ENCODE data around the gene LRRTM2.
"Not testable (repeated sequence)": the region's sequence is repeated elsewhere in the genome, so short reads cannot be mapped to it uniquely, and the experiment has no call there.

The LRRTM2 gene, protein sequence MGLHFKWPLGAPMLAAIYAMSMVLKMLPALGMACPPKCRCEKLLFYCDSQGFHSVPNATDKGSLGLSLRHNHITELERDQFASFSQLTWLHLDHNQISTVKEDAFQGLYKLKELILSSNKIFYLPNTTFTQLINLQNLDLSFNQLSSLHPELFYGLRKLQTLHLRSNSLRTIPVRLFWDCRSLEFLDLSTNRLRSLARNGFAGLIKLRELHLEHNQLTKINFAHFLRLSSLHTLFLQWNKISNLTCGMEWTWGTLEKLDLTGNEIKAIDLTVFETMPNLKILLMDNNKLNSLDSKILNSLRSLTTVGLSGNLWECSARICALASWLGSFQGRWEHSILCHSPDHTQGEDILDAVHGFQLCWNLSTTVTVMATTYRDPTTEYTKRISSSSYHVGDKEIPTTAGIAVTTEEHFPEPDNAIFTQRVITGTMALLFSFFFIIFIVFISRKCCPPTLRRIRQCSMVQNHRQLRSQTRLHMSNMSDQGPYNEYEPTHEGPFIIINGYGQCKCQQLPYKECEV

DNA sequence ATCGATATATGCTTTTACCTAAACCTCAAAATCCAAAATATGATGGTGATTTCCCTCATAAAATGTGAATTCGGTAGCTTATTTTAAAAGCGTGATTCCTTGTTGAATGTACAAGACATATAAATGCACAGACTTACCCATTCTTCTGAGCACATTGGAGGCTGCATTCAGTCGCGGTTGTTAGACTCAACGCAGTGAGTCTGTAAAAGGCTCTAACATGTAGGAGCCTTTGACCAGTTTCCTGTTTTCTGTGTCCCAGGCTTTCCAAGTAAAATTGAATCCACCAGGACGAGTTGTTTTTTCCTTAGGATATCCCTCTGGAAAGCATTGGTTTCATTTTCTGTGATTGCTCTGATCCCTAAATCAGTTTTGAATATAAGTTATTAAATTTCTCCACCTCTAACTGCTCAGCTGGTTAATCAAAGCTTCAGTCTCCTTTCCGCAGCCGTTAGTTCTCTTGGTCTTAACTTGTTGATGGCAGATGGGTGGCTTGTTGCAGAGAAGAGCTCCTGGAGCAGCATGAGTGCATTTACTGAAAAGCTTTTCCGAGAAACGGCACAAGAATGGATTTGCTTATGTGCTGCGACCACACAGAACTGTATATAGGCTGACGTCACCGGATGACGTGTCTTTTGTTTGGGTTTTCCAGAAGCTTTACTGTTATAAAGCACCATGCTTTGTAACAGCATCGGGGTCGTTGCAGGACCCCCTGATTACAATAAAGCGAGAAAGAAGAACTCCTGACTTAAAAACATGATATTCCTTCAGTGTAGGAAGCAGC, at the start of gene LRRTM2:
Gene LRRTM2, minus strand, starts transcription at position 565 of the 781 bp plus-strand sequence. Its CDS starts 424 bp downstream, at position 141.
- DNase-seq, result no peak

DNA sequence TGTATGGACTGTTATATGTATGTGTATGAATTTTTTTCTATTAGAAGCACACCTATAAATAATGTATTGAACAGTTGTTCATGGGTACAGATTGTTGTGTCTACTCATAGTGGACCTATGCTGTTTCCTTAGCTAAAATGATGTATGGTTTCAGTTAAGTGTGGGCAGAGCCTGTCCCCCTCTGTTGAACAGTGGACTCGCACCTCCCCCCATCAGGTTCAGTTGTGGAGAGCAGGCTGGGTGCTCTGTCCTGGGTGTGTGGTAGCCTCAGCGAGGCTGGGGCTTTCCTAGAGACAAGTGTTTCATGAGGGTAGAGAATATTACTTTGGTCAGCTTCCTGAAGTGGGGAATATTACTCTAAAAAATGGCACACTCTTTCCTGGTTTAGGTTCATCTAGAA, 47.4 kb upstream of the LRRTM2 start:
- no peak for DNase-seq

DNA sequence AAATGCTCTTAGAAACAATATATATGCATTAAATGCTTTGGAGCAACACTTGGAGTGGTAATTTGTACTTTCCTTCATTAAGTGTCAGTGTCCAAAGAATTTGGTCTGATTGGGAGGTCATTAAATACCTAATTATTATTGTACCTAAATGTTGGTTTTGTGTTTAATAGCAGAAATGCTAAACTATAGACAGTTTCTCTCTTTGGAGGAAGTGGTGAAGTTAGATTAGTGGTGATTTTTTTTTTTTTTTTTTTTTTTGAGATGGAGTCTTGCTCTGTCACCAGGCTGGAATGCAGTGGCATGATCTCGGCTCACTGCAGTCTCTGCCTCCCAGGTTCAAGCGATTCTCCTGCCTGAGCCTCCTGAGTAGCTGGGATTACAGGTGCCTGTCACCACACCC, 46.2 kb upstream of the LRRTM2 start:
- not testable (repeated sequence) for DNase-seq

DNA sequence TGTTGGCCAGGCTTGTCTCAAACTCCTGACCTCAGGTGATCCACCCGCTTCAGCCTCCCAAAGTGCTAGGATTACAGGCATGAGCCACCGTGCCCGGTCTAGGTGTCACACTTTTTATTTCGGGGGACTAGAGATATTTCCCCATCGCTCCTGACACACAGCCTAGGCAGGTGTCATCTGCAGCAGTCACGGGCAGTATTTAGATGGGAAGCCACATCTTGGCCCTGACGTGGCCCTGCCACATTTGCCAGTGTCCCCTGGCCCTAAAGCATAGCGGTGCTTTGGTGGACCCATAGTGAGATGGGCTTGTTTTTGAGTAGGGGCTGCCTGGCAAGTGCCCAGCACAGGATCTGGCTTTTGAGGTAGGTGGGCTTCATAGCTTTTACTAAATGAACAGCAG, 45.0 kb upstream of the LRRTM2 start:
- DNase-seq, result no peak

DNA sequence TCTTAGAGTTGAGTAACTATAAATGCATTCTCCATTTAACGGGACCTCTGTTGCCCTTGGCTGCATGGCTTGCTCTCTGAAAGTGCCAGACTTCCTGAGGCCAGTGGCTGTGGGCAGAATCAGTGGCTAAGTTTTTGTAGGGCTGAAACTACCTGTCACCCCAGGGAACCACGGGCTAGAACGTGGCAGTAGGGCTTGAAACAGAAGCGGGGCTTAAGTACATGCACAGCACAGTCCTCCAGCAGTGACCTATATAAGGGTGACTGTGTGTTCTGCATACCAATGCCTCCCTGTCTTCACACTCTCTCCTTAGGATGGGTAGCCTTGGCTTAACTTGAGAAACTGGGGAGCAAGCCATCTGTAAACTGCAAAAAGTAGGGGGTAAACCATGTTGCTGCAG, 43.6 kb upstream of the LRRTM2 start:
- DNase-seq, result no peak

DNA sequence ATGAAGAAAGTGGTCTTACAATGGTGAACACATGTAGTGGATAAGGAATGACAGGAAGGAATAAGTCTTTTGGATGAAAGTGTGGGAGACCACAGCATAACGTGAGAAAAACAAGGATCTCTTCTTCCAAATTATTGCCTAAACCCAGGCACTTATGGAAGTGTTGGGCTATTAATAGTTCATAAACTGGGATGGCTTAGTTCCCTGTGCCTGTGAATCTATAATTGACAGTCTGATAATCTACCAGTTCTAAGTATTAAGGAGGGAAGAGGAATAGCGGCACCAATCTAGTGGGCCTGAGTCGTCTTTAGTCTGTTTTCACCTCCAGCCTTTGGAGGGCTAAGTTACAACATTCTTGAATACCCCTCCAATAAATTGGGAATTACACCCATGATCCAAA, 39.2 kb upstream of the LRRTM2 start:
- DNase-seq, result no peak

DNA sequence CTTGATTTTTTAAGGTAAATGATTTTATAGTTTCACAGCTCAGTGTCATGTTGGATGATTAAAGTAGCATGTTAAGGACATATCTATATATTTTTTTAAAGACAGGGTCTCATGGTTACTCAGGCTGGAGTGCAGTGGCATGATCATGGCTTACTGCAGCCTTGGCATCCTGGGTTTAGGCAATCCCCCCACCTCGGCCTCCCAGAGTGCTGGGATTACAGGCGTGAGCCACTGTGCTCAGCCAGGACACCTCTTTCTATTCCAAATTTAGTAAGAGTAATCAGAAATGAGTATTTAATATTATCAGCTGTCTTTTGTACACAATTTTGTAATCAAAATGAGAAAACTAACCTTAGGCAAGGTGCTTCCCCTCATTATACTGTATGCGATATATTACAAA, 38.6 kb upstream of the LRRTM2 start:
- no peak for DNase-seq

DNA sequence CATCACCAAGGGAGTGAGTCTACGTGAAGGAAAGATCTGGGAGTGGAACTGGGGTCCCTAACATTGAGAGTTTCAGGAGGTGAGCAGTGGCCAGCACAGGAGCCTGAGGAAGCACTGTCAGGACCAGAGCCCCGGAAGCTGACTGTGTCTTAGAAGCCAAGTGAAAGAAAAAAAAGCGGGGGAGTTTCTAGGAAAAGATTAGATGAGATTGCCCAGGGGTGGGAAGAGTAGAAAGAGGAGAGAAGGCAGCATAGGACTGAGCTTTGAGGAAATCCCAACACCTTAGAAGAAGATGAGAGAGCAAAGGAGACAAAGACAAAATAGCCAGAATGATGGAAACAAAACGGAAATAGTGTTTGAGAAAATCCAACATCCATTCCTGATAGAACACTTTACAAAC, 37.0 kb upstream of the LRRTM2 start:
- no peak for DNase-seq

DNA sequence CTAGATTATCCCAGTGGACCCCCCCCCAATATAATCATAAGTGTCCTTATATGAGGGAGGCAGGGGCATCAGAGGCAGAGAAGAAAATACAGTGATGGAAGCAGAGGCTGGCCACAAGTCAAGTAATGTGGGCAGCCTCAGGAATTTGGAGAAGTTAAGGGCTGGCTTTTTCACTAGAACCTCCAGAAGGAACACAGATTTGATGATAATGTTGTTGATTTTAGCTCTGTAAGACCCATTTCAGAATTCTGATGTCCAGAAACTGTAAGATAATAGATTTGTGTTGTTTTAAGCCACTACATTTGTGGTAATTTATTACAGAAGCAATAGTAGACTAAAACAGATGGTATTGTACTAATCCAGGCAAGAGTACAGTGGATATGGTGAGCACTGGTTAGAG, 36.3 kb upstream of the LRRTM2 start:
- no peak for DNase-seq

DNA sequence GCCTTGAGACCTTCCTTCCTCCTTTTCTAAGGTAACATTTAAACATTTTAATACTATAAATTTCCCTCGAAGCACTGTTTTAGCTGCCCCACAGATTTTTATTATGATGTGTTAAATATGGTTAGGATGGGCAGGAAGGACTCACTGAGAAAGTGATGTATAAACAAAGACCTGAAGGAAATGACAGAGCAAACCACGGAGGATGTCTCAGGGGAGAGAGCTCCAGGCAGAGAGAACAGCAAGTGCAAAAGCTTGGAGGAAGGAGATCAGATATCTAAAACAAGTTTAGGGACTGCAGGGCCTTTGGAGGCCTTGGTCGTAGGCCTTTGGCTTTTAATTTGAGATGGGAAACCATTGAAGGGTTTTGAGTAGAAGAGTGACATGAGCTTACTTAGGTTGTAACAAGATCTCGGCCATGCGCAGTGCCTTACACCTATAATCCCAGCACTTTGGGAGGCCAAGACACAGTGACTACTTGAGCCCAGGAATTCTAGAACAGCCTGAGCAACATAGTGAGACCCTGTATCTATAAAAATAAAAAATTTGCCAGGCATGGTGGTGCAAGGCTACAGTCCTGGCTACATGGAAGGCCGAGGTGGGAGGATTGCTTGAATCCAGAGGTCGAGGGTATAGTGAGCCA, 35.5 kb upstream of the LRRTM2 start:
- no peak for DNase-seq

DNA sequence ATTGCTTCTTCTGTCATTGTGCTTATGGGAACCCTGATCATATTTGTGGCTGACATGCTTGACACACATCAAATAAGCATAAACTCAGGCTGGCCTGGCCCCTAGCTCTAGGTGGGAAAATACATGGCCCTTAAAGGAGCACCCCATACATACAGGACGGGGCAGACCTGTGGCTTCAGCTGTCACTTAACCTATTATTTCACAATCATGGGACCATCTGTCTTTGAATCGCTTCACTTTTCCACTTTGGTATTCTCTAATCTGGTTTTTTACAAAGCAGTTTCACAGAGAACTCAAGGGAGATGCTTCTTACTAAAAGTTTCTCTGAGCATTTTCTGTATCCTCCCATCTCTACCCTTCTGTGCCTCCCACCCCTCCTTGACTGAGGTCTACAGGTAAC, 34.6 kb upstream of the LRRTM2 start:
- DNase-seq, result no peak

DNA sequence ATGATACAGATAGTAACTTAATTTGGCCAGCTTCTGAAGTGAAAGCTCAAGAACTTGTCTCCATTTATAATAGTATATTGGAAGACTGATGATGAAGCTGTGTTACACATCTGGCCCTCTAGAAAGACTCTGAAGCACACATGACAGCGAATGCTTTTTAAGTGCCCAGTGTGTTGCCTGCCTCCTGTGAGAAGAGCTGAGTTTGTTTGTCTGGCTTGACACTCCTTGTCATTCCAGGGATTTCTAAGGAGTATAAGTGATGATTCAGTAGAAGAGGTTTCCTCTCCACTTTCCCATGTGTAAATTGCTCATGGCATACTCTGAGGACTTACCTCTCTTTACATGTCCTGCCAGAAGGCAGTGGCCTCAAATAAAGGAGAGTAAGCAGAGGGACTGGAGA, 30.4 kb upstream of the LRRTM2 start:
- peak; percentile 72 for DNase-seq

DNA sequence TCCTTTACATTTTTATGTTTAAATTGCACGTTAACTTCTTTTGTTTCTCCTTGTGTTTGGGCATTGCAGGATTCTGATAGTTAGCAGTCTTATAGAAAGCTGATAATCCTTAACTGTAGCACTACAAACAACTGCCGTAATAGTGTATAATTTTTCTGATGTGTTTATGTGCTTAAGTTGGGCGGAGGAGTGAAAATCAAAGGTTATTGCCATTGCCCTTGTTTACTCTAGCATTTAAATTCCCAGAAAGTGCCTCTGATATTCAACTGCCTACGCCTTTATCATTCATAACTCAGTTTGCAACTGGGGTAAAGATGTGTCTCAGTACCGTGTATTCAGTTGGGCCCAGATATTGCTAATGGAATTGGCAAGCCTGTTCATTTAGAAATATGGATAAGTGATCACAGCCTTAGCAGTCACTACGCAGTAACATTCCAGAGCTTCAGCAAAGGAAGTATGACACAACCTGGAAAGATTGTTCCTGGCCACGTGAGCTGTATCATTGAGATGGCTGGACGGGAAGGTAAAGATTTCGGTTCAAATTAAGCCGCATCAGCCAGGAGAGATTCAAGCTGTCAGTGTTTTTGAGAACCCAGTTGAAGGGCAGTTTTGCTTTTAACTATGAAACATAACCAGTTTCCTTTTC, 28.1 kb upstream of the LRRTM2 start:
- DNase-seq, result no peak

DNA sequence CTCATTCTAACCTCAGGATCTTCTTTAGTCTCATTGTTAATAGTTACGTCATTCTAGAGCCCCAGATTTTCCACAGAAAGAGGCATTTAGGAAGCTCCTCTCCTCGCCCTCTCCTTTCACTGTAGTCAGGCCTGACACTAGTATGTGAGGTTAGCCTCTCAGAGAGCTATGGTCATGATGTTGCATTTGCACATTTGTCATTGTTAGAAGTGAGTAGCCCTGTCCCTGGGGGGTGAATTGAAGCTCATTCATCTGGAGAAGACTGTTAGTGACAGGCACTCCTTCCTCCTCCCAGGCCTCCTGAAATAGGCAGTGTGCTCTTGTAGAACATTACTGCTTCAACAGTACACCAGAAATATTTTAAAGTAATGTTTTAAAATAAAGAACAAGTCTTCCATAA, 26.6 kb upstream of the LRRTM2 start:
- no peak for DNase-seq

DNA sequence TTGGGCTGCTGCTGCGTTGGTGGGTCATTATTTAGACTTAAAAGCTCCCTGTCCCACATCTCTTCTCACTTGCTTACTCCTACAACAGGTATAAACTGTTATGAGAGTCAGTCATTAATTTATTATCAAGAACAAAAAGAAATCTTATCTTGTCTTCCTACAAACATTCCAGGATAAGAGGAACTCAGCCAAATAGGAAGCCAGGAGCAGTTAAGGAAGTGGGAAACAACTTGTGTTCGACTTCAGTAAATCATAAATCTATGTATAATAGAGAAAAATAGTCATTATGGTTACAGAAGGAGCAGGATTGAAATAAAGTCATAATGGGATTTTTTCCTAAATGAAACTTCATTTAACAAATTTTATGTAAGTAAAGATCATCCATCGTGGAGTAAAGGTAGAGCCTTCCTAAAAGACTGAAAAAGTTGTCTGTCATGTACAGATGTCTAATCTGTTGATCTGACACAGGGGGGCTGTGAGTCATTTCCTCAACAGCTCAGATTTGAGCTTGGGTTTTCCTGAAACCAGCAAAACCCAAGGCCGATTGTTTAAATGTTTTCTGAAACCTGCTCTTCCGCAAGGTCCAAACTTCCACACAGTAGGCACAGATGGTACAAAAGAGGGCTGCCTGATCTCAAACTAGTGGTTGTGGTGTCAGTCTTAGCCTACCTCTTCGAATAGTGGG, 25.3 kb upstream of the LRRTM2 start:
- peak; percentile 71 for DNase-seq

DNA sequence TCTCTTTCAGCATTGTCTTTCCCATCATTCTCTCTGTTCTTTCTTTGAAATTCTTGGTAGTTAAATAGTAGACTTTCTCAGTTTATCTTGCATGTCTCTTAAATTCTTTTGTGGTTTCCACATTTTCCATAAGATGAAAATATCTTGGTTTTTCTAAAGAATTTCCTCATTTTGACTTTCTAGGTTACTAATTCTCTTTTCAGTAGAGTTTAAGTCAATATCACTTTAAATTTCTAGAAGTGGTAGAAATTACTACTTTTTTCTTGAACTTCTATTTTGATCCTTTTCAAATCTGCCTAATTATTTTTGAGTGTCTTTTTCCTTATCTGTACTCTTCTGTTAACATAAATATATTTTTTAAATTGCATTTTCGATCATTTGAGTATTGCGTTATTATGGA, 23.6 kb upstream of the LRRTM2 start:
- DNase-seq, result no peak

DNA sequence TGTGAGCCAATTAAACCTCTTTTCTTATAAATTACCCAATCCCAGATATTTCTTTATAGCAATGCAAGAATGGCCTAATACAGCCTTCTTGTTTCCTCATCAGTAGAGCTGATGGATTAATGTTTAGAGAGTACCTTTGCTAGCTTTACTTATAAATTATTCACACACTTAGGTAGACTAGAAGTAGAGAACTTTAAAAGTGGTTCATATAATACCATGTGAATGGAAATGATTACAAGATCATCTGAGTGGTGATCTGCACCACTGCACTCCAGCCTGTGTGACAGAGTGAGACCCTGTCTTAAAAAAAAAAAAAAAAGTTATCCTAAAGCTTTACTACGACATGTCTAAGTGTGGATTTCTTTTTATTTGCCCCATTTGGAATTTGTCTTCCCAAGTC, 23.2 kb upstream of the LRRTM2 start:
- no peak for DNase-seq

DNA sequence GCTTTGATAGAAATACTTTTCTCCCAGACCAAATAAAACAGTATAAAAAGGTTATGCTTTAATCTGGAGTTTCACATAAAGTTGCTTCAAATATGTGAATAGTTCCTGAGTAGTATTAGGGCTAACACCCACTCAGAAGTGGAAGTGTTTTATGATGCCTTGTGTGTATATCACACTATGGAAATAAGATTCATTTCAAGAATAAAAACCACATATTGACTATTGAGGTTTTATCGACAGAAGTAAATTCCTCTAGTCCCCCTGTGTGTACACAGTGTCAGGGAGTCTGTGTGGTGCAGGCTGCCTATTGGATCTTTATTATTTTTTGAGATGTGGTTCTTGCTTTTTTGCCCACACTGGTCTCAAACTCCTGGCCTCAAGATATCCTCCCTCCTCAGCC, 20.8 kb upstream of the LRRTM2 start:
- no peak for DNase-seq

DNA sequence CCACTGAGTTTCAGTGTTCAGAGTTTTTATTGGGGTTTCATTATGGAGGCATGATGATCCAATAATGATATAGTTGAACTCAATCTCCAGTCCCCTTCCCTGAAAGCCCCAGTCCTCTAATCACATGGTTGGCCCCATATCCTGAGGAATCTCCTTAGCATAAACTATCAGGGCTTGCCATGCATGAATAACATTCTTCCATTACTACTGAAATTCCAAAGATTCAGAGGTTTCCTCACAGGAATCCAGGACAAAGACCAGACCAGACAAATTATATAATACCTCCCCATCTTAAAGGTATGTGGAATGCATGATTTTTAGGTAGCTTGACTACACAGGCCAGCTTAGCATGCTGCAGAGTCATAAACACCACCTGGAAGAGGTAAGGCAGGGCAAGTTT, 15.5 kb upstream of the LRRTM2 start:
- DNase-seq, result no peak

DNA sequence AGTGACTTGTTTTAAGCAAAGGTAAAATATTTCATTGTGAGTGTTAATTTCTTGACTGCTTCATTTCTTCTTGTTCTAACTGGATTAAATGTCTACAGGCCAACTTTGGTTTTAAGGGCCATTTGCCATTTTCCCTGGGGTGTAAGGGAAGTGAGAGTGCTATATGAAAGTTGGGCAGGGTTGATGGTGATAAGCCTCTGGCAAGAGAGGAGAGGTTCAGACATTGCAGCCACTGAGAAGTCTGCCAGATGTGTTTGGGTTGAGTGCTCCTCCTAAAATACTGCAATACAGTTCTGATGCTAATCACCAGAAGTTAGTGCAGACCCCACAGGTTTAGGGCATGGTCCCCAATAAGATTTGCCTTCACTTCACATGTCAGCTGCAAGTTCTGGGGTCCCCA, 14.9 kb upstream of the LRRTM2 start:
- no peak for DNase-seq

DNA sequence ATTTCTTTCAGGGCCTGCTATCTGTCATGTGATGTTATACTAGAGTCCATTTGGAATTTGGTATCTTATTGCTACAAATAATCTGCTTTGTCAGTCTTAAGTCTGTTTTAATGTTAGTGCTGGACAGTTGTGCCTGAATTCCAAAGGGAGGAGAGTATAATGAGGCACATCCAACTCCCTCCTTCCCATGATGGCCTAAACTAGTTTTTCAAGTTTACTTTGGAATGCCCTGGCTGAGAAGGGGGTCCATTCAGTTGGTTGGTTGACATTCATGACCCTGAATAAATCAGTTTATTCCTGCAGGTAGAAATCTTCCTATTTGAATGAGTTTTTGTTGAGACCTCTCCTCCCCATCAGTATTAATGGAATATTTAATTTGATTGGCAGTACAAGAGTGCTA, 9.4 kb upstream of the LRRTM2 start:
- no peak for DNase-seq

DNA sequence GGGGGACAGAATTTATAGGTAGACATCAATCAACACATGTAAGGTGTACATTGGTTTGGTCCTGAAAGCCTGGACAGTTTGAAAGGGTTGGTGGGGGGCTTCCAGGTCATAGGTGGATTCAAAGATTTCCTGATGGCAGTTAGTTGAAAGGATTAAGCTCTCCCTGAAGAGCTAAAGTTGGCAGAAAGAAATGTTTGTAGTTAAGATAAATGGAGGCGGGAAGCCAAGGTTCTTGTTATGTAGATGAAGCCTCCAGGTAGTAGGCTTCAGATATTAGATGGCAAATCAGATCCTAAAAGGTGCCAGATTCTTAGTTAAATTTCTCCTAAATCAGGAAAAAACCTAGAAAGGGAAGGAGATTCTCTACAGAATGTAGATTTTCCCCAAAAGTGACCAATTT, 9.0 kb upstream of the LRRTM2 start:
- DNase-seq, result no peak

DNA sequence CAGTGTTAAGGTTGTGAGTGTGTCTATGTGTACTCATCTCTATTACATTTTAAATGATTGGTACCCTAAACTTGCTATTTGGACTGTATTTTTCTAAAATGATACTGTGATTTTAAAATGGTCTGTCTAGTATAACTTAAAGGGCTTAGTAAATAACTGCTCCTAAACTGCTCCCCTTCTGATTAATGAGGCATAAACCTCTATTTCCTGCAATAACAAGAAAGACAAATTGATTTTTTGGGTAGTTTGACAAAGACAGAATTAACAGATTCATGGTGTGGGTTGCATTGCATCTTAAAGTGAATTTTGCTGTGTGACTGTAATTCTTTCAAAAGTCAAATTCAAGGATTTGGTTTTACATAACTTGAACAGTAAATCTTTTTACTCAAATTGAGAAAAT, 8.1 kb upstream of the LRRTM2 start:
- no peak for DNase-seq
